C4-2B (cell line): Measurements from ENCODE around the gene SEMA5B.

ENCODE experiments used
- ZFX ChIP-seq: fragments of 450-650 bp; IDR thresholded peaks from 2 replicates; pipeline ENCODE4 v1.6.1; 2017
- TF ChIP-seq, protein P1 (sequence below): fragments of 450-650 bp; conservative IDR thresholded peaks from 2 replicates; pipeline ENCODE4 v1.5.1; 2017; ENCODE audit warnings: mild to moderate bottlenecking

DNA sequence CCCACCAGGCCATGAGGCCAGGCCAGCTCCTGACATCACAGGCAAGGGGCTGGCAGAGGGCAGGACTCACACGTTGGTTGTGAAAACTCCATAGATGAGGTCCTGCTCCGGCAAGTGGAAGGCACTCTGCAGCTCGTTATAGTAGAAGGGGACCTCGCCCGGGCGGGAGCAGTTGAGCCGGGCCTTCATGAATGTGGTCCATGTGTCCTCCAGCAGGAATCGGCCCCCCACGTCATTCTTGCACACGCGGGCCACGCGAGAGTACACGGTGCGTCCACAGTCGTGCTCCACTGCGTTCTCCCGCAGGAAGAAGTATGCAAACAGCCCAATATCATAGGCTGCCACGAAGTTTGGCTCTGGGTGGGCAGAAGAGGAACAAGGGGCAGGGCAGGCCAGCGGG lies 101.2 kb downstream of the SEMA5B start:
- TF ChIP-seq, protein P1, sequence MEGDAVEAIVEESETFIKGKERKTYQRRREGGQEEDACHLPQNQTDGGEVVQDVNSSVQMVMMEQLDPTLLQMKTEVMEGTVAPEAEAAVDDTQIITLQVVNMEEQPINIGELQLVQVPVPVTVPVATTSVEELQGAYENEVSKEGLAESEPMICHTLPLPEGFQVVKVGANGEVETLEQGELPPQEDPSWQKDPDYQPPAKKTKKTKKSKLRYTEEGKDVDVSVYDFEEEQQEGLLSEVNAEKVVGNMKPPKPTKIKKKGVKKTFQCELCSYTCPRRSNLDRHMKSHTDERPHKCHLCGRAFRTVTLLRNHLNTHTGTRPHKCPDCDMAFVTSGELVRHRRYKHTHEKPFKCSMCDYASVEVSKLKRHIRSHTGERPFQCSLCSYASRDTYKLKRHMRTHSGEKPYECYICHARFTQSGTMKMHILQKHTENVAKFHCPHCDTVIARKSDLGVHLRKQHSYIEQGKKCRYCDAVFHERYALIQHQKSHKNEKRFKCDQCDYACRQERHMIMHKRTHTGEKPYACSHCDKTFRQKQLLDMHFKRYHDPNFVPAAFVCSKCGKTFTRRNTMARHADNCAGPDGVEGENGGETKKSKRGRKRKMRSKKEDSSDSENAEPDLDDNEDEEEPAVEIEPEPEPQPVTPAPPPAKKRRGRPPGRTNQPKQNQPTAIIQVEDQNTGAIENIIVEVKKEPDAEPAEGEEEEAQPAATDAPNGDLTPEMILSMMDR: no peak
- TF ChIP-seq ZFX: no peak
